Fibroblast of skin of right quadriceps (primary cell): ENCODE results near the gene TYMP.

Experiments used
- DNase-seq: peaks from one replicate; pipeline ENCODE4 v3.0.0-alpha.2; 2013

TYMP gene

DNA sequence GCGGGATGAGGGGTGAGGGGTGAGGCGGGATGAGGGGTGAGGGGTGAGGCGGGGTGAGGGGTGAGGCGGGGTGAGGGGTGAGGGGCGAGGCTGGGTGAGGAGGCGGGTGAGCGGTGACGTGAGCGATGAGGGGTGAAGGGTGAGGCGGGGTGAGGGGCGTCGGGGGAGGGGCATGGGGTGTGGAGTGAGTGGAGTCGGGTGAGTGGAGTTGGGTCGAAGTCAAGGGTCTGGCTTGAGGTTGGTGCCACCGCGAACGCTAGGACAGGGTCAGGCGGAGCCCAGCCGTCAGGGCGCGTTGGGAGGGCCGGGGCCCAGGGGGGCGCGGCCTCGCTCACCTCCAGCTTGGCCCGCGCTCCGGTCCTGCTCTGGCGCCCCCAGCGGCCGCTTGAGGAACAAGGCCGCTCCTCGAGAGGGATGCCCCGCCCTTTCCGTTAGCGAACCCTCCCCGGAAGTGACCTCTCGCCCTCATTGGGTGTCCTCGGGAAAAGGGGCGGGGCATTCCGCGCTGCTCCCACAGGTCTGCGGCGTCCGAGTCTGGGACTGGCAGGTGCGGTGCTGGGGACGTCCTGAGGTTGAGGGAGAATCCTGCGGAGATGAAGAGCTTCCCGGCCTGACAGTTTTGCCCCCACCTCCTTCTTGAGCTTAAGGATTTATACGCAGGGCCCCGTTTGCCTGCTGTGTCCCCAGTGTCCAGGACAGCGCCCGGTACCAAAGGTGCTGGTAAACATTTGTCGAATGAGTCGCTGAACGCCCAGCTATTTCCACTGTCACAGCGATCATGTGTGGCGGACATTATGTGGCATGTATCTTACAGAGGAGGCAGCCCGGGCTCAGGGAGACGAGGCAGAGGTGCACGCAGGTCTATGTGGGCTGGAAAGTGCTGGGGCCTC, 33.0 kb upstream of the TYMP start, which contains the start of gene SYCE3:
TSS of gene SYCE3 (minus strand) at position 397 of the 890 bp plus-strand sequence. CDS start 6,514 bp downstream, outside the sequence.
- peak; percentile 90 for DNase-seq

DNA sequence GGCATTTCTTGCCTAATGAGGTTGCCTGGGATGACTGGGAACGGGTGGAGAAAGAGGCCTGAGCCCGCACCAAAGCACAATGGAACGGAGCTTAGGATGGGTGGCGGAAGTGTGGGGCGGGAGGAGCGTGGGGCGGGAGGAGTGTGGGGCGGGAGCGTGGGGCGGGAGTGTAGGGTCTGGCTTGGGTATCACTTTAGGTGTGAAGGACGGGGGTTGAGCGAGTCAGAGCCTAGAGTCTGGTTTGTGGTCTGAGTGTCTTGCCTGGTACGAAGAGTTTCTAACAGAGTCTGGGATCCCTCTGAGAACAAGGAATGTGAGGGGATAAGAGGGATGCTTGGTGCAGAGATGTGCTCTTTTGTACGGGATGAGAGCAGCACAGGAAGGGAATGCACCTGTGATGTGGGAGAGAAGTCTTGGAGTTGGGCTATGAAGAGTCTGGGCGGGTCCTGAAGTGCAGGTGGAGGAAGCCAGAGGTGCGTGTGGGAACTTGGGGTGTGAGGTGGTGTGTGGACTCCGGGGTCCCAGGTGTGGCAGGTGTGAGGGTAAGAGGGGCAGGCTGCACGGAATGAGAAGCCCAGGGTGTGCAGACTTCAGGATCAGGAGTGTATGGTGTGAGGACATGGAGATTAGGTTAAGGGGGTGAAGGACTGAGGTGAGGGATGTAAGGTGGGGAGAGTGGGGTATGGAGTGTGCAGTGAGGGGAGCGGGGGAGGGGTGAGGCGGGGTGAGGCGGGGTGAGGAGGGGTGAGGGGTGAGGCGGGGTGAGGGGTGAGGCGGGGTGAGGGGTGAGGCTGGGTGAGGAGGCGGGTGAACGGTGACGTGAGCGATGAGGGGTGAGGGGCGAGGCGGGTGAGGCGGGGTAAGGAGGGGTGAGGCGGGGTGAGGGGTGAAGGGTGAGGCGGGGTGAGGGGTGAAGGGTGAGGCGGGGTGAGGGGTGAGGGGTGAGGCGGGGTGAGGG, 31.9 kb upstream of the TYMP start:
- no peak for DNase-seq

DNA sequence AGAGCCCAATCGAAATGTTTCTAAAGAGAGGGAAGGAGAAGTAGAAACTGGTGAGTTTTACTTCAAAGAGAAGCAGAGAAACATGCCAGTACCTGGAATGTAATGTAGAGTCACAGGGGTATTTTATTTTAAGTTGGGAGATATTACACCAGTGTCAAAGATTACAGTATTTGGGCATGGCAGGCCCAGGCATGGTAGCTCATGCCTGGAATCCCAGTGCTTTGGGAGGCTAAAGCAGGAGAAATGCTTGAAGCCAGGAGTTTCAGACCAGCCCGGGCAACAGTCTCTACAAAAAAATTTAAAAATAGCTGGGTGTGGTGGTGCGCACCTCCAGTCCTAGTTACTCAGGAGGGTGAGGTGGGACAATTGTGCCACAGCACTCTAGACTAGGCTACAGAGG, 30.2 kb upstream of the TYMP start:
- no peak for DNase-seq

DNA sequence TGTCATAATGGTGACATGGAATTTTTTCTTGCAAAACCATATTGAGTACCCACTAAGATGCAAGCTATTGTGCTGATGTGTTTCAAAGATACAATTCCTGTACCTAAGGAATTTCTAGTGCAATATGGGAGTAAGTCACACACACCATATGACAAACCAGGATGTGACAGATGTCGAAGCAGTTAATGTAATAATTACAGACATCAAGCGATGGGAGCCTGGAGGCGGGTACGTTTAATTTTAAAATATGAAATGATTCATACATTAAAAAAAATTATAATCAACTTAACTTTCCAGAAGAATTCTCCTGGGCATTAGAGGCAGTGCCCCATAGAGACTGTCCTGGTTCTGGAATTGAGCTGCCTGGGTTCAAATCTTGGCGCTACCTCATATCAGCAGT, 26.9 kb upstream of the TYMP start:
- no peak for DNase-seq

DNA sequence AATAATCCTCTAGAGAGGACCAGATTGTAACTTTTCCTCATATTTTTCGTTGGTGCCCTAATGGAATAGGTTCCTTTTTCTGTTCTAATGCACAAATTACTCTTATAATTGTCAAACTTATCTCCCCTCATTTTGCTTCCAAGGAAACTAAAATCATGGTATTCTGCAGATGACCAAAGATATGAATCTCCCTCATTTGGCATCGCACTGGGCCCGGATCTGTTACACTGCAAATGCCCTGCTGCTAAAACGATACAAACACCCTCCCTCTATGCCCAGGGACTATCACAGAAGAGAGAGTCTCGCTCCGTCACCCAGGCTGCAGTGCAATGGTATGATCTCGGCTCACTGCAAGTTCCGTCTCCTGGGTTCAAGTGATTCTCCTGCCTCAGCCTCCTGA, 23.5 kb upstream of the TYMP start:
- DNase-seq = no peak

DNA sequence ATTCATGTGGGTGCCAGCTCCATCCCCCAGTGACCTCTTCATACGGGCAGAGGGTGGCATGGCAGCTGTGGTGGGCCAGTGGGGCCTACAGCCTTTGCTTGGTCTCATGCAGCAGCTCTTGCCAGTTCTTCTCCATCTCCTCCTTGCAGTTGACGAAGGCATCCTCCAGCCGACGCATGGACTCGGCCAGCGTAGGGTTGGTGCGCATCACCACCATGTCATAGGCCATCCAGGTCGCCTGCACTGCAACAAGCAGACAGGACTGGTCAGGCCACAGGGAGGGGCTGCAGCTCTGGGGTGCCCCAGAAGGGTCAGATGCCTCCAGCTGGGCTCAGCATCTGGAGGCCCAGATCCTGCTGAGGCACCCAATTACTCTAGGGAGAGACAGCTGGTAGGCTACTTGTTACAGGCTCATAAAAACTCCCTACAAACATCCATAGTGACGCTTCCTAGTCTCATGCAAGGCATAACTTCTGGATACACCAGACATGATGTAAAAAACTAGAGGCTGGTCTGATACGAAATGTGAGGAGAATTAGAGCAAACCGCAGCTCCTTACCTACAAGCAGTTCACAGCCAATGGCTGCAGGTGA, 21.4 kb upstream of the TYMP start:
- no peak for DNase-seq

DNA sequence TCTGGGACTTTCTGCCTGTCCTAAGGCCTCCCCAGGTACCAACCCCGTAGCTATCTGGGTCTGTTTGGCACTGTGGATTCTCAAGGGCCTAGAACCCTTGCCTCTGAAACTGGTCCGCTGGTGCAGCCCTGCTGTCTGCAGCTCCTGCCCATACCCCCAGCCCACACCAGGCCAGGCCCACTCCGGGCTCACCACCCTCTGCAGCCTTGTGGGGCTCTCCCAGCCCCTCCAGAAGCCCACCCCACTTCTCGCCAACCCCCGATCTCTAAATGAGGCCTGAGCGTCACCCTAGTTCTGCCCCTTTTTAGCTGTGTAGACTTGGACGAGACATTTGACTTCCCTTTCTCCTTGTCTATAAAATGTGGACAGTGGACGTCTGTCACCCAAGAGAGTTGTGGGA, 20.6 kb upstream of the TYMP start:
- DNase-seq = no peak

DNA sequence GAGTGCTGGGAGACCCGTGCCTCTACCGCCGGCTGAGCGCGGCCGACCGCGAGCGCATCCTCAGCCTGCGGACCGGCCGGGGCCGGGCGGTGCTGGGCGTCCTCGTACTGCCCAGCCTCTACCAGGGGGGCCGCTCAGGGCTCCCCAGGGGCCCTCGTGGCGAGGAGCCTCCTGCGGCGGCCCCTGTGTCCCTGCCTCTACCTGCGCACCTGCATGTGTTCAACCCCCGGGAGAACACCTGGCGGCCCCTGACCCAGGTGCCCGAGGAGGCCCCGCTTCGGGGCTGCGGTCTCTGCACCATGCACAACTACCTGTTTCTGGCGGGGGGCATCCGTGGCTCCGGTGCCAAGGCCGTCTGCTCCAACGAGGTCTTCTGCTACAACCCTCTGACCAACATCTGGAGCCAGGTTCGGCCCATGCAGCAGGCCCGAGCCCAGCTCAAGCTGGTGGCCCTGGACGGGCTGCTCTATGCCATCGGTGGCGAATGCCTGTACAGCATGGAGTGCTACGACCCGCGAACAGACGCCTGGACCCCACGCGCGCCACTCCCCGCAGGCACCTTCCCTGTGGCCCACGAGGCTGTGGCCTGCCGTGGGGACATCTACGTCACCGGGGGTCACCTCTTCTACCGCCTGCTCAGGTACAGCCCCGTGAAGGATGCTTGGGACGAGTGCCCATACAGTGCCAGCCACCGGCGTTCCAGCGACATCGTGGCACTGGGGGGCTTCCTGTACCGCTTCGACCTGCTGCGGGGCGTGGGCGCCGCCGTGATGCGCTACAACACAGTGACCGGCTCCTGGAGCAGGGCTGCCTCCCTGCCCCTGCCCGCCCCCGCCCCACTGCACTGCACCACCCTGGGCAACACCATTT, 19.3 kb upstream of the TYMP start:
- DNase-seq = no peak

DNA sequence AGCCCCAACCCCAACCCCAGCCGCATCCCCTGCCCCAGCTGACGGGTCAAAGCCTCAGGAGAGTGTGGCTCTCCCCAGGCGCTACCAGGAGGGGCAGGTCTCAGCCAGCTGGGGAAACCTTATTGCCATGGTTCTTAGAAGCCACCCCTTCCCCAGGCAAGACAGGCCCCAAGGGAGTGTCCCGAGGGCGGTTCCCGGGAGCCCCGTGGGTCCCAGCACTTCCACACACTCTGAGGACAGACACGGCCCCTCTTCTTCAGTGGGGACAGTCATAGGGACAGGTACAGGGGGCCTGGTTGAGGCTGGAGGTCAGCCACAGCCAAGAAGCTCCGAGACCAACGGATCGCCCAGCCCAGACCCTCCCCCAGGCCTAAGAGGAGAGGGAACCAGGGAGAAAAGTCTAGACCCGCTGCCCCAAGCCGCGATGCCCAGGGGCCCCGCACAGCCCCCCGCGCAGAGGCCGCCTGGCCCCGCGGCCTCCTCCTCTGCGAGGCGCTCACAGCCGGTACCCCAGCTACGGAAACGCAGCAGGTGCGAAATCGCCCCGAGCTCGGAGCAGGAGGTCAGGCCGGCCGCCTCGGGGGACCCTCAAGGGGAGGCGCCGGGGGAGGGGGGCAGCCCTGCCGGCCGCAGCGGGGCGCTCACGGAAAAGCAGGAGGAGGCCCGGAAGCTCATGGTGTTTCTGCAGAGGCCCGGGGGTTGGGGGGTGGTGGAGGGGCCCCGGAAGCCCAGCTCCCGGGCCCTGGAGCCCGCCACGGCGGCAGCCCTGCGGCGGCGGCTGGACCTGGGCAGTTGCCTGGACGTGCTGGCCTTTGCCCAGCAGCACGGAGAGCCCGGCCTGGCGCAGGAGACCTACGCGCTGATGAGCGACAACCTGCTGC, 18.5 kb upstream of the TYMP start:
- DNase-seq = no peak

DNA sequence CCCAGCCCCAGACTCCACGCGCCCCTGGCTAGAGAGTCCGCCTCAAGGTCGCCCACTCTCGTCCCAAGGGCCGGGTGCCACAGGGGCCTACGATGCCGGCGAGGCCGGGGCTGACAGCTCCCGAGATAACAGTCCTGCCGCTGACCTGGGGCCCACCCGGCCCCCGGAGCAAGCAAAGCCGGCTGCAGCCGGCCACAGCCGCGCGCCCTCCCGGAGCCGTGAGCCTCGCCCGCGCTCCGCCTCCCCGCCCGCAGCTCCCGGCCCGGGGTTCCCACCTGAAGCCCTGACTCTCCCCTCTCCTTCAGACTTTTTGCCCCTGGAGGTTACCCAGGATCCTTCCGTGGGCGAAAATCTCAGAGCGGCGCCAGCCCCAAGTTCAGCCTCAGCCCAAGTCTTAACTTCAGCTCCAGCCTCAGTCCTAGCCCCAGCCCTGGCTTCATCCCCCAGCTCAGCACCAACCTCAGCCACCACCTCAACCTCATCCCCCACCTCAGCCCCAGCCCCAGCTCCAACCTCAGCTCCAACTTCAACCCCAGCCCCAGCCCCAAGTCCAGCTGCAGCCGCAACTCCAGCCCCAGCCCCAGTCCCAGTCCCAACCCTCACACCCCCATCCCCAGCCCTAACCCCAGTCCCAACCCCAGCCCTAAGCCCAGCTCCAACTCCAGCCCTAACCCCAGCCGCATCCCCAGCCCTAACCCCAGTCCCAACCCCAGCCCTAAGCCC, 17.6 kb upstream of the TYMP start:
- DNase-seq = no peak

DNA sequence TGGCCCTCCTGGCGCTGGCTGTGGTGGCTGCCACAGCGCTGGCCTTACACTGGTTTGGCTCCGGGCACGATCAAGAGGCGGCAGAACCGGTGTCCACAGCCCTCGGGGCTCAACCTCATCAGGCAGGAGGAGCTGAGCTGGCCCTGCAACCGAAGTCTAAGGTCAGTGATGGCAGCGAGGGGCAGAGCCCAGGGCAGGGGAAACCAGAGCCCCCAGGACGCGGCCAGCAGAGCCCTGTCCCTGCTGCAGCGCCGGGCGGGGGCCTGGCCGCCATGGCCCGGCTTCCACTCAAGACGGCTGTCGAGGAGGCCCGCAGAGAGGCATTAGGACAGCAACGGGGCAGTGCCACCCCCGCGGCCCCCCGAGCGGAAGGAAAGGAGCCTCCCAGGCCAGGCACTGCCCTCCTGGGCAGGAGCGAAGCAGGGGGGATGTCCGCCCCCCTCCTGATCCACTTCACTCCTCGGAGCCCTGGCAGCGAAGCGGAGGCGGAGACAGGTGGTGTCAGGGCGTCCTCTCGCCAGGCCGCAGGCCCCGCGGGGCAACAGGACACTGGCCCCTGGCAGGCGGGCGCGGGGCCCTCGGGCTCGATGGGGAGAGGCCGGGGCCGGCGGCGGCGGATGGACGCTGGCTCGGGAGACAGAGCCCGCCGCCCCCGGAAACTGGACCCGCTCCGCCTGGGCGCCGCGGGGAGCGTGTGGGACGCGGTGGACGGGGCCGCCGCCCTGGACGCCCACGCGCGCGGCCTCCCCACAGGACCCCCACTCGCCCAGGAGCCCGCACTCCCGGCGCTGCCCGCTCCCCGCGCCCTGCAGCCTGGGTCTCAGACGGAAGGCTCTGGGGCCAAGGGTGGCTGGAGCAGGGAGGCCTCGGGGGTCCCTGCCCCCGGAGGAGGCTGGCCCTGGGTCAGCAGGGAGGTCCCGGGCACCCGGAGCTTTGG, 16.8 kb upstream of the TYMP start:
- no peak for DNase-seq

DNA sequence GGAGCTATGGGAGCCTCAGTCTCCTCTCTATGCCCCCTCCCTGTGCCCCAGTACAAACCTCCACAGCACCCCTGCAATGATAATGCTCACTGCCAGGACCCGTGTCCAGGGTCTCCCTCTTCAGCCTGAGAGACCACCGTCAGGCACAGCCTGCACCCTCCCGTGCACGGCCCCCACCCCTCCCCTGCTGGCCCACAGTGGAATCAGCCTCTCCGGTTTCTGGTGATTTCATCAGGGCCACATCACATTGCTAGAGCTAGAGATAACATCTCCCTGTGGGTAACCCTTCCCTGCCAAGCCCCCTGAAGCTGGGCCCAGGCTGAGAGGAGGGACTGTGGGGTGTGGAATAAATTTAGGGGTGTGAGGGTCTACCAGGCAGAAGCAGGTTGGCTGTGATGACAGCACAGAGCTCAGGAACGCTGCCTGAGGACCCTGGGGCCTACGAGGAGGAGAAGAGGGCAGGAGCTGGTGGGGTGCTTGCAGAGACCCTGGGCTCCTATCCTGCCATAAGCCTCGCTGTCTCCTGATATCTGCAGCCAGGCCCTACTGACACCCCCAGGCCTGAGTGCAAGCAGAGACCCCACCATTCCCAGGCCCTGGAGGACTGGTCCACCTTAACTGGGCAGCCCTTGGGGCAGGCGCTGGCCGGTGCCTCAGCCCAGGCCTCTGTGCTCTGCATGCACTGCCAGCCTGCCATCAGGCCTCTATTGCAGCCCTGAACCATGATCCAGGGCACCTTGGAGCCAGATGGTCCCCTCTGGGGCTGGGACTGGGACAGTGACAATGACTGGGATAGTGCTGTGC, 15.9 kb upstream of the TYMP start, which contains the start of gene KLHDC7B:
TSS of gene KLHDC7B (plus strand) at position 378 of the 804 bp plus-strand sequence. CDS start at position 723, 345 bp downstream.
- peak; percentile 69 for DNase-seq

DNA sequence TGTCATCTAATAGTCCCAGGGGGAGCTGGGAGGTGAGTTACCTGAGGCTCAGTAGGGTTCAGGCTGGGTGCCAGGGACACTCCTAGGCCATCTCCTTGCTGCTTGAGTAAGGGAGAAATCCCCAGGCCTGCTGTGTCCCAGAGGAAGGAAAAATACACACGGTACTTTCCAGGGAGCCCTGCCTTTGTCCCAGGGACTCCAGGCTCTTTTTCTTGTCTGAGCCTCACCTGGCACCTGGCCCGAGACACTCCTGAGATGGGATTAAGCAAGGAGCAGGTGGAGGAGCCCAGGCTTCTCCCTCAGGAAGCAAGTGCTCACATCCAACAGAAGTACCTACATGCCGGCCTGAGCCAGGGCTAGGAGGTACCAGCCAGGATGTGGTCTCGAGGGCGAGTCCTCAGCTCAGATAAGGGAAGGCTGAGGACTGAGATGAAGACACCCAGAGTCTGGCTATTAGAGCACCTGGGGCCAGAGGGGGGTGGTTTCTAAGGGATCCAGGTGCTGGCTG, 15.0 kb upstream of the TYMP start:
- DNase-seq = no peak

DNA sequence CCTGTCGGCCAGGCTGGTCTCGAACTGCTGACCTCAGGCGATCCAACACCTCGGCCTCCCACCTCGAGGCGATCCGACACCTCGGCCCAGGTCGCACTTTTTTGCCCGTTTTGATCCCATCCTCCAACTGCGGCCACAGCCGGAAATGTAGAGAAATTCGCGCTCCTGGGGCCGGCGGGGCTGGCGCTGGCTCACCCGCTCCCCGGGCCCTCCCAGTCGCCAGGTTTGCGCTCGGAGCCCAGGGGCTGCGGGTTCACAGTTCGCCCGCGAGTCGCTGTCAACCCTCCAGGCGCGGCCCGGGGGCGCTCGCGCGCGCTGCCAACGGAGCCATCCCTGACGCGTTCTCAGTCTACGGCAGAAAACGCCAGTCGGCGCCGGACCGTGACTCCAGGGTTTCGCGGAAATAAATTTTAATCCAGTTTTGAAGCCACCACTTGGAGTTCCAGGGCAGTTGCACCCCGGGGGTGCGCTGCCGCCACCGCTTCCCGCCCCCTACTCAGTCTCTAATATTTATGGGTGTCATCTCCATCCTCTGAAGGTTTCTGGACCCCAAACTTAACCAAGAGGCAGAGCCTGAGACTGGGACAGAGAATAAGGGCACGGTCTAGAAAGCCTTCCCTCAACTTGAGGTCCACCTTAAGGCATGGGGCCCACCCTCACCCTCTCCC, 14.4 kb upstream of the TYMP start:
- DNase-seq = peak; percentile 59

DNA sequence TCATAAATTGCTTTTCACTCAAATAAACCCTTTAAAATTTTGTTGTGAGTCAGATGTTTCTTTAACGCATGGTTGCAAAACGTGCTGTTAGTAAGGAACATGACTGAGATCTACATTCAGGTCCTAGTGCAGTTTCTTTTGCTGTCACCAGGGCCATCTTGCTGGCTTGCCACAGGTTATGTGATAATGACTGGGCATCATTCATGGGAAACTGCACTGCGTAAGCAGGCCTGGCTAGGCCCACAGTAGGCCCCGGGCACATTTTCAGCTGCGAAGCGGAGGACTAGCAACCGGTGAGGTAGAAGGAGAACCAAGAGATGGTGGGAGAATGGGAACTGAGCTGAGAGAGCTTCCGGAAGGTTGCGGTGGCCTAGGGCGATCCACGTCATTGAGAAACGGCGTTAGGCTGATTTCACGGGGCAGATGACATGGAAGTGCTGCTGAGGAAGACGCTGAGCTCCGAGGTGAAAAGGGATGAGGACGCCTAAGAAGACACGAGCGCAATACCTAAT, 12.7 kb upstream of the TYMP start:
- DNase-seq = no peak

DNA sequence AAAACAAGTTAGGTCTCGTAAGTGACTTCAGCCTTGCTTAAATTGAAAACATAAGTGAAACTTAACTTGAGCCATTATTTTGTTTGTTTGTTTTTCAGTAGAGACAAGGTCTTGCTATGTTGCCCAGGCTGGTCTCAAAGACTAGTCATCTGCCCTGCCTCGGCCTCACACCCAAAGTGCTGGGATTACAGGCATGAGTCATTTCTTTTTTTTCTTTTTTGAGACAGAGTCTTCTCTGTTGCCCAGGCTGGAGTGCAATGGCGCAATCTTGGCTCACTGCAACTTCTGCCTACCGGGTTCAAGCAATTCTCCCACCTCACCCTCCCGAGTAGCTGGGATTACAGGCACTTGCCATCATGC, 11.8 kb upstream of the TYMP start:
- DNase-seq = peak; percentile 82

DNA sequence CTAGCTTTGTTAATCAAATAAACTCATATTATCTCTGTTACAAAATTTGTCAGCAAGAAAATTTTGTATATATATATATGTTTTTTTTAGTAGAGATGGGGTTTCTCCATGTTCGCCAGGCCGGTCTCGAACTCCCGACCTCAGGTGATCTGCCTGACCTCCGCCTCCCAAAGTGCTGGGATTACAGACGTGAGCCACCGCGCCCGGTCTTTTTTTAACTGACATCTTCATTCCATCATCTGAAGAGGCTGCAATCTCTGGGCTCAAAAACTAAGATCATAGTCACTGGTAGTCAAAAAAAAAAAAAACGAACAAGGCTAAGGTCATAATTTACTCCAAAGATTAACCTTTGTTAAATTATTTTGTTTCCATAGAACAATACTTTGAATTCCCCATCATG, 10.6 kb upstream of the TYMP start:
- DNase-seq = no peak
